Endothelial cell (in vitro differentiated cells): ENCODE data around the gene PPP1R13L. TPM values are rescaled to one million over a fixed set of nuclear protein-coding genes. Genes with fewer than 3 reads are reported as not detected.

ENCODE experiments used
- DNase-seq: peaks from one replicate; pipeline ENCODE4 v3.0.0; 2021; ENCODE audit warnings: low spot score
- H3K27ac Mint-ChIP-seq: one replicate; pipeline ENCODE4 v1.8.0; 2021; ENCODE audit warnings: mixed read lengths, inconsistent platforms; ENCODE audit not compliant: unreplicated experiment
- H3K27me3 Mint-ChIP-seq: one replicate; pipeline ENCODE4 v1.8.0; 2021; ENCODE audit warnings: mild to moderate bottlenecking, moderate library complexity, mixed read lengths, inconsistent platforms; ENCODE audit not compliant: unreplicated experiment
- H3K36me3 Mint-ChIP-seq: one replicate; pipeline ENCODE4 v1.8.0; 2021; ENCODE audit warnings: mild to moderate bottlenecking, low read depth, mixed read lengths, inconsistent platforms; ENCODE audit not compliant: unreplicated experiment
- H3K4me1 Mint-ChIP-seq: one replicate; pipeline ENCODE4 v1.8.0; 2021; ENCODE audit warnings: mild to moderate bottlenecking, mixed read lengths, inconsistent platforms; ENCODE audit not compliant: unreplicated experiment
- H3K4me3 Mint-ChIP-seq: one replicate; pipeline ENCODE4 v1.8.0; 2021; ENCODE audit warnings: mild to moderate bottlenecking, mixed read lengths, inconsistent platforms; ENCODE audit not compliant: unreplicated experiment
- H3K9me3 Mint-ChIP-seq: one replicate; pipeline ENCODE4 v1.8.0; 2021; ENCODE audit warnings: mixed read lengths, inconsistent platforms; ENCODE audit not compliant: unreplicated experiment
- total RNA-seq: library from RNA; stranded (reverse); fragmentation: NEBNext Ultra II Directional; extraction: Animal tissue kit (Norgen Biotek cat#: 25700); gene quantifications from one replicate; pipeline ENCODE4 v1.2.1, GENCODE V29; 2021; ENCODE audit not compliant: unreplicated experiment
- TF ChIP-seq, protein P1 (sequence below): fragments of 200-600 bp; sonication (generic); IDR thresholded peaks from one replicate; pipeline ENCODE4 v1.5.0; 2021; ENCODE audit warnings: antibody characterized with exemption; ENCODE audit not compliant: unreplicated experiment

The PPP1R13L gene
- total RNA-seq, 1 donor from 2014 or later, result 13.2 TPM

- no peak for DNase-seq
- Mint-ChIP-seq H3K4me1 (no peaks in the 10 kb centered on the region), H3K9me3 (no peaks in the 10 kb centered on the region)
These were observed 12.8 kb downstream of the PPP1R13L start for GRCh38 chr19:45391871-45392665.

DNA sequence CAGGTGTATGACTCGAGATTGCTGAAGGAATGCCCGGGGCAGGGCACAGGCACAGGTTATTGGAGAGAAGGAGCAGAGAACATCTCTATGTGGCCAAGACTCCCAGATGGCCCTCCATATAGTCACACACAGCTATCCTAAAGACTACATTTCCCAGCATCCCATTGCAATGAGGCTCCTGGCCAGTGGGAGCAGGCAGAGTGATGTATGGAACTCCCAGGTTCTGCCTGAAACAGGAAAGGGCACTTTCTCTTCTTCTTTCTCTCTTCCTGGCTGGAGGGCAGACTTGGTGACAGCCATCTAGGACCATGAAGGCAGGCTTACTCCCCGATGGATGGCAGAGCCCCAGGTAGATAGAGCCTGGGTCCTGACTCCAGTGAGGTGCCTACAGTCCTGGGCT is 13.5 kb downstream of the PPP1R13L start:
- no peak overlapping the region for H3K27ac Mint-ChIP-seq

More at GRCh38 chr19:45391871-45392665, 12.8 kb downstream of the PPP1R13L start:
- H3K27ac Mint-ChIP-seq, result no peak overlapping the region
- H3K27me3 Mint-ChIP-seq, result peaks cover 15% of the 10 kb centered on the region
- TF ChIP-seq, protein P1, sequence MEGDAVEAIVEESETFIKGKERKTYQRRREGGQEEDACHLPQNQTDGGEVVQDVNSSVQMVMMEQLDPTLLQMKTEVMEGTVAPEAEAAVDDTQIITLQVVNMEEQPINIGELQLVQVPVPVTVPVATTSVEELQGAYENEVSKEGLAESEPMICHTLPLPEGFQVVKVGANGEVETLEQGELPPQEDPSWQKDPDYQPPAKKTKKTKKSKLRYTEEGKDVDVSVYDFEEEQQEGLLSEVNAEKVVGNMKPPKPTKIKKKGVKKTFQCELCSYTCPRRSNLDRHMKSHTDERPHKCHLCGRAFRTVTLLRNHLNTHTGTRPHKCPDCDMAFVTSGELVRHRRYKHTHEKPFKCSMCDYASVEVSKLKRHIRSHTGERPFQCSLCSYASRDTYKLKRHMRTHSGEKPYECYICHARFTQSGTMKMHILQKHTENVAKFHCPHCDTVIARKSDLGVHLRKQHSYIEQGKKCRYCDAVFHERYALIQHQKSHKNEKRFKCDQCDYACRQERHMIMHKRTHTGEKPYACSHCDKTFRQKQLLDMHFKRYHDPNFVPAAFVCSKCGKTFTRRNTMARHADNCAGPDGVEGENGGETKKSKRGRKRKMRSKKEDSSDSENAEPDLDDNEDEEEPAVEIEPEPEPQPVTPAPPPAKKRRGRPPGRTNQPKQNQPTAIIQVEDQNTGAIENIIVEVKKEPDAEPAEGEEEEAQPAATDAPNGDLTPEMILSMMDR, result no peak
- H3K4me3 Mint-ChIP-seq, result no peak overlapping the region
- no peaks in the 10 kb centered on the region for H3K36me3 Mint-ChIP-seq

GRCh38 chr19:45385392-45386221 is 19.3 kb downstream of the PPP1R13L start:
- Mint-ChIP-seq H3K27me3 (peaks cover 15% of the 10 kb centered on the region), H3K4me3 (no peak overlapping the region), H3K27ac (no peak overlapping the region), H3K4me1 (no peaks in the 10 kb centered on the region), H3K36me3 (no peaks in the 10 kb centered on the region), H3K9me3 (no peaks in the 10 kb centered on the region)
- TF ChIP-seq, protein P1, result no peak
- no peak for DNase-seq

More for the DNA sequence above, 13.5 kb downstream of the PPP1R13L start:
- Mint-ChIP-seq H3K27me3 (peaks cover 13% of the 10 kb centered on the region), H3K4me3 (no peak overlapping the region), H3K9me3 (no peaks in the 10 kb centered on the region), H3K36me3 (no peaks in the 10 kb centered on the region), H3K4me1 (no peaks in the 10 kb centered on the region)
- TF ChIP-seq, protein P1, result no peak
- DNase-seq, result no peak

- H3K27ac Mint-ChIP-seq, result peak overlapping the region; percentile 50
- no peaks in the 10 kb centered on the region for H3K9me3 Mint-ChIP-seq
- no peak overlapping the region for H3K4me3 Mint-ChIP-seq
- no peaks in the 10 kb centered on the region for H3K4me1 Mint-ChIP-seq
- DNase-seq, result no peak
- no peaks in the 10 kb centered on the region for H3K36me3 Mint-ChIP-seq
- peaks cover 11% of the 10 kb centered on the region for H3K27me3 Mint-ChIP-seq
- TF ChIP-seq, protein P1, result no peak
These were observed 22.4 kb downstream of the PPP1R13L start for GRCh38 chr19:45382426-45382825.
